Fibroblast of lung (primary cell): ENCODE measurements around the gene PRDM16. TPM values are rescaled to one million over a fixed set of nuclear protein-coding genes. Genes with fewer than 3 reads are reported as not detected.

Source experiments
- DNase-seq, 2 donors: peaks; one replicate each; pipeline versions ENCODE4 v3.0.0 to v3.0.0-alpha.2; 2010; ENCODE audit warnings: low read depth in 2 of 2
- H2AFZ ChIP-seq: 2 replicates; pipeline ENCODE4 v1.5.1; 2012; ENCODE audit warnings: low read length, control low read depth, inconsistent platforms
- H3K27ac ChIP-seq: 2 replicates; pipeline ENCODE4 v1.5.1; 2011; ENCODE audit warnings: low read length, control low read depth; ENCODE audit not compliant: insufficient read depth
- H3K27me3 ChIP-seq: 2 replicates; pipeline ENCODE4 v1.5.1; 2011; ENCODE audit warnings: mild to moderate bottlenecking, low read length; ENCODE audit not compliant: control insufficient read depth, insufficient read depth
- H3K36me3 ChIP-seq: 2 replicates; pipeline ENCODE4 v1.5.1; 2011; ENCODE audit warnings: low read length; ENCODE audit not compliant: control insufficient read depth, insufficient read depth
- H3K4me1 ChIP-seq: 2 replicates; pipeline ENCODE4 v1.5.1; 2011; ENCODE audit warnings: low read length; ENCODE audit not compliant: control insufficient read depth, insufficient read depth; ENCODE audit errors: extremely low read depth
- H3K4me2 ChIP-seq: 2 replicates; pipeline ENCODE4 v1.5.1; 2011; ENCODE audit warnings: low read length, control low read depth; ENCODE audit not compliant: insufficient read depth; ENCODE audit errors: extremely low read depth
- H3K4me3 ChIP-seq, 4 experiments: fragments of 200-600 bp in 1 of 4; sonication (generic) in 1 of 4; replicated peaks in 1 of 4; 2 replicates each; pipeline ENCODE4 v1.5.1; 2011 to 2016; ENCODE audit warnings: low read length in 4 of 4, low read depth in 3 of 4, mild to moderate bottlenecking in 3 of 4, control low read depth in 2 of 4, inconsistent platforms in 1 of 4, mixed read lengths in 1 of 4; ENCODE audit not compliant: insufficient read depth in 1 of 4; ENCODE audit errors: control extremely low read depth in 1 of 4
- H3K79me2 ChIP-seq: 2 replicates; pipeline ENCODE4 v1.5.1; 2012; ENCODE audit warnings: mild to moderate bottlenecking, low read length, inconsistent platforms; ENCODE audit not compliant: control insufficient read depth, insufficient read depth
- H3K9ac ChIP-seq: 2 replicates; pipeline ENCODE4 v1.5.1; 2011; ENCODE audit warnings: mild to moderate bottlenecking, low read length, control low read depth; ENCODE audit not compliant: insufficient read depth
- H3K9me3 ChIP-seq: 2 replicates; pipeline ENCODE4 v1.5.1; 2012; ENCODE audit warnings: low read depth, low read length; ENCODE audit not compliant: control insufficient read depth, insufficient read depth
- H4K20me1 ChIP-seq: 2 replicates; pipeline ENCODE4 v1.5.1; 2011; ENCODE audit warnings: low read length; ENCODE audit not compliant: control insufficient read depth, insufficient read depth; ENCODE audit errors: extremely low read depth
- CTCF ChIP-seq, 2 donors: IDR thresholded peaks in 1 of 2; conservative IDR thresholded peaks in 1 of 2; 1 replicate in 1 of 2; 2 replicates in 1 of 2; pipeline ENCODE4 v1.5.1; 2011 to 2012; ENCODE audit warnings: low read length in 2 of 2, control low read depth in 1 of 2, inconsistent platforms in 1 of 2, low read depth in 1 of 2, mild to moderate bottlenecking in 1 of 2
- EZH2 ChIP-seq: IDR thresholded peaks from 2 replicates; pipeline ENCODE4 v1.5.1; 2012; ENCODE audit warnings: low read length, control low read depth, mild to moderate bottlenecking; ENCODE audit errors: missing control alignments
- polyA plus RNA-seq, 2 donors: library from polyadenylated mRNA; depleted of rRNA in 1 of 2; stranded (reverse) in 1 of 2; unstranded in 1 of 2; fragments of >200 nt; gene quantifications; 2 replicates each; pipeline ENCODE4 v1.2.1, GENCODE V29; 2011 to 2012; ENCODE audit warnings: missing spikeins in 1 of 2
- total RNA-seq: library from RNA; depleted of rRNA; stranded (reverse); fragments of >200 nt; gene quantifications from 2 replicates; pipeline ENCODE4 v1.2.1, GENCODE V29; 2014

The PRDM16 gene
- total and polyA plus RNA-seq, 2 donors (not counting 1 experiment from before 2014, with no cell fraction given), result 0.30 to 1.8 TPM

GRCh38 chr1:3079381-3080052 lies 10.5 kb downstream of the PRDM16 start:
- H3K4me1 ChIP-seq, result no peaks in the 10 kb centered on the region
- H3K9ac ChIP-seq, result no peak overlapping the region
- DNase-seq, result no peak
- no peaks in the 10 kb centered on the region for H3K79me2 ChIP-seq
- H3K36me3 ChIP-seq, result no peaks in the 10 kb centered on the region
- H3K9me3 ChIP-seq, result no peaks in the 10 kb centered on the region
- no peak overlapping the region for H3K4me3 ChIP-seq
- H3K27ac ChIP-seq, result no peak overlapping the region
- no peak for TF ChIP-seq CTCF (conservative IDR thresholded peaks at IDR 0.05 in 1 of 2, IDR thresholded peaks at IDR 0.05 in 1 of 2; ENCODE audit: low read depth in 1 of 2, low read length in 2 of 2)
- no peak for TF ChIP-seq EZH2
- H4K20me1 ChIP-seq, result no peaks in the 10 kb centered on the region
- no peaks in the 10 kb centered on the region for H3K27me3 ChIP-seq
- no peak overlapping the region for H2AFZ ChIP-seq
- H3K4me2 ChIP-seq, result no peak overlapping the region

GRCh38 chr1:3080053-3080955 lies 11.3 kb downstream of the PRDM16 start:
- Histone ChIP-seq H3K27ac (no peak overlapping the region), H3K4me2 (no peak overlapping the region), H3K36me3 (no peaks in the 10 kb centered on the region), H3K4me3 (no peak overlapping the region), H3K79me2 (no peaks in the 10 kb centered on the region), H3K4me1 (no peaks in the 10 kb centered on the region), H3K9ac (no peak overlapping the region), H4K20me1 (no peaks in the 10 kb centered on the region), H2AFZ (no peak overlapping the region), H3K9me3 (no peaks in the 10 kb centered on the region), H3K27me3 (no peaks in the 10 kb centered on the region)
- no peak for TF ChIP-seq CTCF (conservative IDR thresholded peaks at IDR 0.05 in 1 of 2, IDR thresholded peaks at IDR 0.05 in 1 of 2; ENCODE audit: low read depth in 1 of 2, low read length in 2 of 2)
- no peak for TF ChIP-seq EZH2
- no peak for DNase-seq

DNA sequence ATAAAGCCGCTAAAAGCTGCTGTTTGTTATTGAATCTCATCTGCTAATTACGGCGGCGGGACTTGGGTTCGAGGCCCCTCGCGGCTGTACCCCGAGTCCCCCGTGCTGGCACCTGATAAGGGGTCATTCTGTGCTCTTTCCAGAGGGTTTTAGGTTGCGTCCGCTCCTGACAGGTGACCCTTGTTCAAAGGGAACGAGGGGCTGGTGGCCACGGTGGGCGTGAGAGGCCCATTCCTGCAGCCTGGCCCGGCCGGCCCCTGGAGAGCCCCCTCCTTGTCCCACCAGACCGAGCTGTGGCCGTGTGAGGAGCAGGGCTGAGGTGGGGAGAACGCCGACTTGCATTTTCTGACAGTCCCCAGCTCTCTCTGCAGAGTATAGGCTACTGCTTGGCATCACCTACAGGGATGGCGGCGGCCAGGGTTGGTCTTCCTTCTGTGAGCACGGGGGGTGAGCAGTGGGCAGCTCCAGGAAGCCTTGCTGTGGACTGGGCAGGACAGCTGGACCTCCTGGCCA lies 12.2 kb downstream of the PRDM16 start:
- H4K20me1 ChIP-seq, result no peaks in the 10 kb centered on the region
- H3K27ac ChIP-seq, result no peak overlapping the region
- no peak overlapping the region for H3K4me3 ChIP-seq
- H3K27me3 ChIP-seq, result no peaks in the 10 kb centered on the region
- H2AFZ ChIP-seq, result no peak overlapping the region
- H3K36me3 ChIP-seq, result no peaks in the 10 kb centered on the region
- no peaks in the 10 kb centered on the region for H3K9me3 ChIP-seq
- no peak overlapping the region for H3K4me2 ChIP-seq
- no peaks in the 10 kb centered on the region for H3K79me2 ChIP-seq
- no peak for DNase-seq
- no peak overlapping the region for H3K9ac ChIP-seq
- TF ChIP-seq CTCF (conservative IDR thresholded peaks at IDR 0.05 in 1 of 2, IDR thresholded peaks at IDR 0.05 in 1 of 2; ENCODE audit: low read depth in 1 of 2, low read length in 2 of 2) (no peak), EZH2 (no peak)
- H3K4me1 ChIP-seq, result no peaks in the 10 kb centered on the region
